Mononuclear cell (primary cell): Measurements from ENCODE around the gene SELENOT. TPM values are rescaled to one million over a fixed set of nuclear protein-coding genes. Genes with fewer than 3 reads are reported as not detected.
A peak's percentile ranks its signal among the peaks of the same experiment; 100 is the strongest.
"Not testable (repeated sequence)": the region's sequence is repeated elsewhere in the genome, so short reads cannot be mapped to it uniquely, and the experiment has no call there.

Source experiments
- H3K27me3 ChIP-seq: 2 replicates; pipeline ENCODE4 v1.6.0; 2011; ENCODE audit warnings: low read length, control low read depth; ENCODE audit not compliant: insufficient read depth
- H3K4me1 ChIP-seq: 2 replicates; pipeline ENCODE4 v1.5.1; 2011; ENCODE audit warnings: mild to moderate bottlenecking, low read length, control low read depth; ENCODE audit not compliant: insufficient read depth
- H3K4me3 ChIP-seq: 2 replicates; pipeline ENCODE4 v1.5.1; 2011; ENCODE audit warnings: mild to moderate bottlenecking, low read length, moderate library complexity
- H3K9me3 ChIP-seq: 2 replicates; pipeline ENCODE4 v1.5.1; 2011; ENCODE audit warnings: low read depth, mild to moderate bottlenecking, control low read depth, low read length
- total RNA-seq: library from RNA; depleted of rRNA; stranded (reverse); fragments of >200 nt; gene quantifications from one replicate; pipeline ENCODE4 v1.2.3, GENCODE V29; 2012

Gene SELENOT
- total RNA-seq, 1 donor: 268 TPM

DNA sequence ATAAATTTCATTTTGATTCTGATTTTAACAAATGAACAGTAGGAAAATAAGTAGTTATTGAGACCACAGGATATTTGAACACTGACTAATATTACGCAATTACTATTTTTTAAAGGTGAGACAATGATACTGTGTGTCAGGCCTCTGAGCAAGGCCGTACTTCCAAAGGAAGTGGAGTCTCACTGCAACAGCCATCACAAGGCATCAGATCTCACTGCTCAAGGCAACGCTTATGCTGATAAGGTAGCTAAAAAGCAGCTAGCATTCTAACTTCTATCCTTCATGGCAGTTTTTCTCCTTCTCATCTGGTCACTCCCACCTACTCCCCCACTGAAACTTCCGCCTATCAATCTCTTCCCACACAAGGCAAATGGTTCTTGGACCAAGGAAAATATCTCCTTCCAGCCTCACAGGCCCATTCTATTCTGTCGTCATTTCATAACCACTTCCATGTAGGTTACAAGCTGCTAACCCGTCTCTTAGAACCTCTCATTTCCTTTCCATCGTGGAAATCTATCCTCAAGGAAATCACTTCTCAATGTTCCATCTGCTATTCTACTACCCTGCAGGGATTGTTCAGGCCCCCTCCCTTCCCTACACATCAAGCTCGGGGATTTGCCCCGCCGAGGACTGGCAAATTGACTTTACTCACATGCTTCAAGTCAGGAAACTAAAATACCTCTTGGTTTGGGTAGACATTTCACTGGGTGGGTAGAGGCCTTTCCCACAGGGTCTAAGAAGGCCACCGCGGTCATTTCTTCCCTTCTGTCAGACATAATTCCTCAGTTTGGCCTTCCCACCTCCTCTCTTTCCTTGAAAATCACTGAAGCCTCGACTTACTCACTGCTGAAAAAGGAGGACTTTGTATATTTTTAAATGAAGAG, 2.2 kb upstream of the SELENOT start:
- H3K27me3 ChIP-seq, H3K4me3 ChIP-seq, H3K9me3 ChIP-seq: not testable (repeated sequence)
- H3K4me1 ChIP-seq: peaks cover 38% of the 10 kb centered on the region

DNA sequence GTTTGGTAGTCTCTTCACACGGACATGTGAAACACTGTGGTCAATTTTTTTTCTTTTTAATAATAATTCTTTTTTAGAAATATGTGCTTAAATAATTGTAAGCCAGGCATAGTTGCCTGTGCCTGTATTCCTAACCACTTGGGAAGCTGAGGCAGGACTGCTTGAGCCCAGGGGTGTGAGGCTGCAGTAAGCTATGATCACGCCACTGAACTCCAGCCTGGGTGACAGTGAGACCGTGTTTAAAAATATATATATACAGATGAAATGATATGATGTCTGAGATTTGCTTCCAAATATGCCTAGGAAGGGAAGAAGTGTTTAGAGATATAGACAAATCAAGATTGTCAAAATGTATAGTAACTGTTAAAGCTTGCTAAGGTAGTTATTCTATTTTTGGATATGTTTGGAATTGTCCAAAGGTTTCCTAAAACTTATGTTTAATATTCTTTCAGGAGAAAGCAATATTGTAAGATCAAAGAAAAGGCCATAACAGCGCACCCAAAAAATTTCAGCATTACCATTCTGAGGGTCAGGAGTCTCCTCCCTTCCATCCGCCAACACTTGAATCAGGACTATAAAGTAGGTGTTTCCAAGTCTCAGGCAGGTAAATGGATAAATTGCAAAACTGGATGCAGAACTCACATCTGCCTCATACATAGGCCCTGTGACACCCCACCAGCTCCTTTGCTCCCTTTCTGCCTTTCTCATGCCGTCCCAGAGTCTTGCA, 532 bp upstream of the SELENOT start:
- Histone ChIP-seq H3K27me3 (no peaks in the 10 kb centered on the region), H3K4me1 (peaks cover 53% of the 10 kb centered on the region), H3K4me3 (peak overlapping the region; percentile 60), H3K9me3 (no peaks in the 10 kb centered on the region)

GRCh38 chr3:150603980-150604319, 829 bp downstream of the SELENOT start:
- H3K4me3 ChIP-seq: peak overlapping the region; percentile 60
- H3K4me1 ChIP-seq: peaks cover 56% of the 10 kb centered on the region
- no peaks in the 10 kb centered on the region for H3K9me3 ChIP-seq

GRCh38 chr3:150605998-150606641, 3.0 kb downstream of the SELENOT start:
- no peaks in the 10 kb centered on the region for H3K27me3 ChIP-seq
- H3K4me3 ChIP-seq: peak overlapping the region; percentile 18
- H3K9me3 ChIP-seq: no peaks in the 10 kb centered on the region
- H3K4me1 ChIP-seq: peaks cover 63% of the 10 kb centered on the region

More at GRCh38 chr3:150603980-150604319, 829 bp downstream of the SELENOT start:
- H3K27me3 ChIP-seq: no peaks in the 10 kb centered on the region

DNA sequence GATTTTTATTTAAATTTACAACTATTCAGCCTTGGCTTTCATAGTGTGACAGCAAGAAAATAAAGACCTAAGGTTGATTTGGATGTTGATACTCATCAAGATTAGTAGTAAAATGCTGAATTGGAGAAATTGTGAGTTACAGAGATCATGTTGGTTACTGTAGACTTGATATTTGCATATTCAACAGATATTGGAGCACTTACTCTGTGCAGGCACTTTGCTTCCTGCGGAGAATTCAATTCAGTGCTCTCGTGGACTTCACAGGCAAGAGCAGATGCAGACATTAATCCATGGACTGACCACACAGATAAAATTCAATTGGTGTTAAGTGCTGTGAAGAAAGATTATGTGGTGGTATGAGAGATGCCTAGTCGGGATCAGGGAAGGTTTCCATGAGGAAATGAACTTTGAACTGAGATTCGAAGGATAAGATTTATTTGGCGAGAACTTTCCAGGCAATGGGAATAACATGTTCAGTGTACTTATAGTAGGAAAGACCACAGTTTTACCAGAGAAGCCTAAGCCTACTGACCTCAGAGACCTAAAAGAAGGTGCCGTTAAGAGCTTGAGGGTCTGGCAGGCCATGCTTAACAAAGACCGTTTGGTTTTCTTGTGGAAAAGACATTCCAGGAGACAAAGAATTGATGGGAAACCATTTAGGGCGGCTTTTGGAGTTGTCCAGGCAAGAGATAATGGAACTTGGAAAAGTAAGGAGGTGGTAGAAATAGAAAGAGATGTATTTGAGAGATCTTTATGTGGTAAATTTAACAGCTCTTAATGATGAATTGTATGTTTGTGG, 4.3 kb downstream of the SELENOT start:
- Histone ChIP-seq H3K4me3 (no peak overlapping the region), H3K27me3 (no peaks in the 10 kb centered on the region), H3K9me3 (no peaks in the 10 kb centered on the region), H3K4me1 (peaks cover 59% of the 10 kb centered on the region)

DNA sequence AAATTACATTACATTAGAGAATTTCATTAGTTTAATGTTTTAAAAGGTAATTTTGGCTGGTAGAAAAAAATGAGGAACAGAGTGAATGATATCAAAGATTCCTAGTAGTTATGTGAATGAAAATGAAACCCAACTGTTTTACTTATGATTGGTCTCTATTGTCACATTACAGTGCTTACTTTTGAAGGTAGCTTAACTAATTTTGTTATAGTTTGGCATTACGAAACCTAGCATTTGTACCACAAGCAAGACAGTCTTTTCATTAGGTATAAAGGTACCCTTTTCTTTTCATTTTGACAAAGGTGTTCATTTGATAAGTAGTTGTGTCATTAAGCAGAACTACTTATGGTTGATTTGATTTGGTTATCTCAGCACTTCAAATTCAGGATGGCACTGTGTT, 6.9 kb downstream of the SELENOT start:
- no peaks in the 10 kb centered on the region for H3K27me3 ChIP-seq

GRCh38 chr3:150610785-150611184, 7.7 kb downstream of the SELENOT start:
- no peak overlapping the region for H3K4me3 ChIP-seq
- H3K4me1 ChIP-seq: peaks cover 46% of the 10 kb centered on the region
- no peaks in the 10 kb centered on the region for H3K9me3 ChIP-seq

More for the DNA sequence above, 6.9 kb downstream of the SELENOT start:
- no peaks in the 10 kb centered on the region for H3K9me3 ChIP-seq
- H3K4me3 ChIP-seq: no peak overlapping the region
- H3K4me1 ChIP-seq: peaks cover 53% of the 10 kb centered on the region

GRCh38 chr3:150611666-150612065, 8.5 kb downstream of the SELENOT start:
- no peaks in the 10 kb centered on the region for H3K27me3 ChIP-seq
- no peak overlapping the region for H3K4me3 ChIP-seq
- no peaks in the 10 kb centered on the region for H3K9me3 ChIP-seq
- H3K4me1 ChIP-seq: peaks cover 38% of the 10 kb centered on the region

More at GRCh38 chr3:150610785-150611184, 7.7 kb downstream of the SELENOT start:
- no peaks in the 10 kb centered on the region for H3K27me3 ChIP-seq

DNA sequence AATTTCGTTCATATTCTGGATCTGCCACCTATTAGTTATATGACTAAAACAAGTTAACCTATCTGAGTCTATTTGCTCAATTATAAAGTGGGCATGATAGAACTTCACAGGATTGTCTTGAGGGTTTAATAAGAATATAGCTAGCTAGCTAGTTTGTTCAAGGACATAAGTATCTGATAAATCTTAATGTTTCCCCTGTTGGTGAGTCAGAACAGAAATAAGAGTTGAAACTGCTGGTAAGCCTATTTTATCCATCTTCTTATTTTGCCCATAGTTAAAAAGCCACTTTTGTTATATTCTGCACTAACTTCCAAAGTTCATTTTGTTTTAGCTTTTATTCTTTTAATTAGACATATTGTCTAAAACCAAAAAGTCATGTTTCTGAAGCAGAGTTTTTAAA, 9.4 kb downstream of the SELENOT start:
- Histone ChIP-seq H3K9me3 (no peaks in the 10 kb centered on the region), H3K27me3 (no peaks in the 10 kb centered on the region), H3K4me1 (peaks cover 31% of the 10 kb centered on the region), H3K4me3 (no peak overlapping the region)

- Histone ChIP-seq H3K4me1 (peaks cover 27% of the 10 kb centered on the region), H3K9me3 (no peaks in the 10 kb centered on the region), H3K4me3 (no peak overlapping the region), H3K27me3 (no peaks in the 10 kb centered on the region)
Measured at GRCh38 chr3:150613034-150613433, 9.9 kb downstream of the SELENOT start.

- H3K4me3 ChIP-seq: no peak overlapping the region
- no peaks in the 10 kb centered on the region for H3K27me3 ChIP-seq
- H3K9me3 ChIP-seq: no peaks in the 10 kb centered on the region
- peaks cover 26% of the 10 kb centered on the region for H3K4me1 ChIP-seq
Measured at GRCh38 chr3:150613709-150614480, 10.8 kb downstream of the SELENOT start.

DNA sequence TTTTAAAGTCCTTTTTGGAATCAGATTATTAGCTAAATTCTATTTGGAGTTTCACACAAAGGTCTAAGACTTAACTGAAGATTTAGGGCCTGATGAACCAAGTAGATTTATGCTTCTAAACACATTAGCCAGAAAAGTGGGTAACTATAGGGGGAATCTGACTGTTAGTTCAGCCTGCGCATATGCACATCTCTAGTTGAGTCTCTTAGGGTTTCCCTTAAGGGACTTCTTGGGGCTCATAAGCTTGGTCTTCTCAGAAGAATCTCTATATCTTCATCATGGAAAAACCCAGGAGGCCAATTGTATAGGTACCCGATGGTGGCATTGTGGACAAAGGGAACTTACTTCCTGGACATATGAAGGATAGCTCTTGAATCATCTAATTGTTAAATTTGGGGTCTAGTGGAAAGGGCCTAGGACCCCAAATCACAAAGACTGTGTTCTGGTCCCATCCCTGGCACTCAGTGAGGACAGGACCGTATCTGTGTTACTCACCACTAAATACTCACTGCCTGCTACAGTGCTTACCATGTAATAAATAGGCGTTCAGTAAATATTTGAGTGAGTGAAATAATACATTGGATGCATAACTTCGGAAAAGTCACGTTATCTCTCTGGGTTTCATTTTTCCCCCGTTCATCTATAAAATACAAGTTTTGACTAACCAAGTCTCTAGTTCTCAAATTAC, 17.0 kb downstream of the SELENOT start:
- Histone ChIP-seq H3K4me1 (peaks cover 3% of the 10 kb centered on the region), H3K27me3 (no peaks in the 10 kb centered on the region), H3K9me3 (no peaks in the 10 kb centered on the region), H3K4me3 (no peak overlapping the region)

GRCh38 chr3:150622955-150623354, 19.8 kb downstream of the SELENOT start:
- H3K4me3 ChIP-seq, H3K27me3 ChIP-seq, H3K9me3 ChIP-seq, H3K4me1 ChIP-seq: not testable (repeated sequence)
